Subcutaneous abdominal adipose tissue (tissue), 5 donors: Measurements from ENCODE around the gene OXSR1.
"Not testable (repeated sequence)": the region's sequence is repeated elsewhere in the genome, so short reads cannot be mapped to it uniquely, and the experiment has no call there.

Experiments
- H3K27ac ChIP-seq: one replicate; pipeline ENCODE4 v1.7.0; 2013; ENCODE audit warnings: low read depth, mild to moderate bottlenecking, inconsistent platforms, low read length, moderate library complexity
- H3K27me3 ChIP-seq, 5 donors: one replicate each; pipeline ENCODE4 v1.7.0; 2013; ENCODE audit warnings: low read length in 5 of 5, inconsistent platforms in 1 of 5; ENCODE audit not compliant: control insufficient read depth in 5 of 5, insufficient read depth in 4 of 5
- H3K36me3 ChIP-seq, 5 donors: one replicate each; pipeline ENCODE4 v1.7.0; 2013; ENCODE audit warnings: low read length in 5 of 5; ENCODE audit not compliant: control insufficient read depth in 5 of 5, insufficient read depth in 5 of 5
- H3K4me1 ChIP-seq, 5 donors: one replicate each; pipeline ENCODE4 v1.7.0; 2013; ENCODE audit warnings: low read length in 5 of 5, mild to moderate bottlenecking in 3 of 5, moderate library complexity in 1 of 5; ENCODE audit not compliant: control insufficient read depth in 5 of 5, insufficient read depth in 5 of 5
- H3K4me3 ChIP-seq, 5 donors: one replicate each; pipeline ENCODE4 v1.7.0; 2013; ENCODE audit warnings: low read length in 5 of 5, low read depth in 1 of 5
- H3K9ac ChIP-seq, 5 donors: one replicate each; pipeline ENCODE4 v1.7.0; 2013; ENCODE audit warnings: low read length in 5 of 5, mild to moderate bottlenecking in 4 of 5, moderate library complexity in 3 of 5
- H3K9me3 ChIP-seq, 5 donors: one replicate each; pipeline ENCODE4 v1.7.0; 2013; ENCODE audit warnings: low read length in 5 of 5; ENCODE audit not compliant: control insufficient read depth in 5 of 5
- donor health status: healthy.
- donor health status: healthy.
- donor health status: healthy.
- donor health status: healthy.
- donor health status: healthy.

The OXSR1 gene

GRCh38 chr3:38154033-38154494 lies 11.3 kb upstream of the OXSR1 start:
- no peaks in the 10 kb centered on the region for H3K27me3 ChIP-seq
- H3K9ac ChIP-seq, result no peak overlapping the region
- H3K27ac ChIP-seq, result no peak overlapping the region
- H3K36me3 ChIP-seq, result no peaks in the 10 kb centered on the region
- H3K4me3 ChIP-seq, result no peak overlapping the region
- no peaks in the 10 kb centered on the region for H3K9me3 ChIP-seq
- no peaks in the 10 kb centered on the region for H3K4me1 ChIP-seq

- H3K4me1 ChIP-seq, result no peaks in the 10 kb centered on the region
- no peaks in the 10 kb centered on the region for H3K9me3 ChIP-seq
- H3K36me3 ChIP-seq, result no peaks in the 10 kb centered on the region
- H3K27ac ChIP-seq, result no peak overlapping the region
- no peak overlapping the region for H3K4me3 ChIP-seq
- no peaks in the 10 kb centered on the region for H3K27me3 ChIP-seq
- H3K9ac ChIP-seq, result no peak overlapping the region
Observed at GRCh38 chr3:38154625-38155255, 10.6 kb upstream of the OXSR1 start.

- no peak overlapping the region for H3K4me3 ChIP-seq
- no peaks in the 10 kb centered on the region for H3K27me3 ChIP-seq
- no peaks in the 10 kb centered on the region for H3K9me3 ChIP-seq
- no peaks in the 10 kb centered on the region for H3K4me1 ChIP-seq
- no peak overlapping the region for H3K9ac ChIP-seq
- no peaks in the 10 kb centered on the region for H3K36me3 ChIP-seq
- no peak overlapping the region for H3K27ac ChIP-seq
Observed at GRCh38 chr3:38155825-38156224, 9.5 kb upstream of the OXSR1 start.

GRCh38 chr3:38157117-38157516 lies 8.2 kb upstream of the OXSR1 start:
- H3K4me3 ChIP-seq, result no peak overlapping the region
- H3K27me3 ChIP-seq, result no peaks in the 10 kb centered on the region
- no peaks in the 10 kb centered on the region for H3K36me3 ChIP-seq
- no peaks in the 10 kb centered on the region for H3K4me1 ChIP-seq
- no peaks in the 10 kb centered on the region for H3K9me3 ChIP-seq
- H3K9ac ChIP-seq, result no peak overlapping the region
- no peak overlapping the region for H3K27ac ChIP-seq

- Histone ChIP-seq H3K36me3 (no peaks in the 10 kb centered on the region), H3K27ac (no peak overlapping the region), H3K9ac (no peak overlapping the region)
Observed at GRCh38 chr3:38157595-38157994, 7.7 kb upstream of the OXSR1 start.

GRCh38 chr3:38158472-38158871 lies 6.9 kb upstream of the OXSR1 start:
- Histone ChIP-seq H3K27ac (no peak overlapping the region), H3K9ac (no peak overlapping the region), H3K4me3 (no peak overlapping the region), H3K4me1 (no peaks in the 10 kb centered on the region), H3K36me3 (no peaks in the 10 kb centered on the region), H3K27me3 (no peaks in the 10 kb centered on the region), H3K9me3 (no peaks in the 10 kb centered on the region)

More at GRCh38 chr3:38157595-38157994, 7.7 kb upstream of the OXSR1 start:
- H3K9me3 ChIP-seq, result no peaks in the 10 kb centered on the region
- no peaks in the 10 kb centered on the region for H3K27me3 ChIP-seq
- no peaks in the 10 kb centered on the region for H3K4me1 ChIP-seq
- no peak overlapping the region for H3K4me3 ChIP-seq

GRCh38 chr3:38160704-38161103 lies 4.6 kb upstream of the OXSR1 start:
- not testable (repeated sequence) for H3K27ac ChIP-seq, H3K27me3 ChIP-seq, H3K4me1 ChIP-seq

GRCh38 chr3:38163117-38163840 lies 2.1 kb upstream of the OXSR1 start:
- H3K27ac ChIP-seq, result peak overlapping the region; percentile 98
- no peaks in the 10 kb centered on the region for H3K27me3 ChIP-seq
- H3K4me3 ChIP-seq, result no peak overlapping the region
- H3K4me1 ChIP-seq, result peaks cover 2 to 27% (median 17%) of the 10 kb centered on the region in 5 donors
- no peaks in the 10 kb centered on the region for H3K9me3 ChIP-seq
- no peaks in the 10 kb centered on the region for H3K36me3 ChIP-seq
- no peak overlapping the region for H3K9ac ChIP-seq

More at GRCh38 chr3:38160704-38161103, 4.6 kb upstream of the OXSR1 start:
- H3K9ac ChIP-seq, H3K9me3 ChIP-seq, H3K36me3 ChIP-seq, H3K4me3 ChIP-seq: not testable (repeated sequence)

GRCh38 chr3:38163841-38164642 lies 1.3 kb upstream of the OXSR1 start:
- peak overlapping the region; percentile 61 to 95 (median 84) for H3K4me3 ChIP-seq
- peaks cover 2 to 27% (median 17%) of the 10 kb centered on the region in 5 donors for H3K4me1 ChIP-seq
- no peaks in the 10 kb centered on the region for H3K36me3 ChIP-seq
- peak overlapping the region; percentile 72 to 98 (median 81) for H3K9ac ChIP-seq
- no peaks in the 10 kb centered on the region for H3K9me3 ChIP-seq
- H3K27me3 ChIP-seq, result no peaks in the 10 kb centered on the region
- peak overlapping the region; percentile 98 for H3K27ac ChIP-seq

GRCh38 chr3:38164643-38164951 lies 740 bp upstream of the OXSR1 start:
- Histone ChIP-seq H3K27ac (peak overlapping the region; percentile 98), H3K36me3 (no peaks in the 10 kb centered on the region), H3K4me1 (peaks cover 2 to 27% (median 17%) of the 10 kb centered on the region in 5 donors), H3K9ac (peak overlapping the region; percentile 72 to 98 (median 81)), H3K27me3 (no peaks in the 10 kb centered on the region), H3K4me3 (peak overlapping the region; percentile 61 to 95 (median 84)), H3K9me3 (no peaks in the 10 kb centered on the region)
